Lung microvascular endothelial cell (primary cell): ENCODE data around the gene DHX16. TPM values are rescaled to one million over a fixed set of nuclear protein-coding genes. Genes with fewer than 3 reads are reported as not detected.
"Not testable (repeated sequence)": the region's sequence is repeated elsewhere in the genome, so short reads cannot be mapped to it uniquely, and the experiment has no call there.

Experiments
- DNase-seq, 2 donors: peaks; one replicate each; pipeline versions ENCODE4 v3.0.0 to v3.0.0-alpha.2; 2010; ENCODE audit warnings: low read depth in 2 of 2
- total RNA-seq: library from RNA; depleted of rRNA; stranded (reverse); fragments of >200 nt; gene quantifications from 2 replicates; pipeline ENCODE4 v1.2.1, GENCODE V29; 2014

Gene DHX16
- total RNA-seq, 1 donor from 2014 or later = 32.5 TPM

DNA sequence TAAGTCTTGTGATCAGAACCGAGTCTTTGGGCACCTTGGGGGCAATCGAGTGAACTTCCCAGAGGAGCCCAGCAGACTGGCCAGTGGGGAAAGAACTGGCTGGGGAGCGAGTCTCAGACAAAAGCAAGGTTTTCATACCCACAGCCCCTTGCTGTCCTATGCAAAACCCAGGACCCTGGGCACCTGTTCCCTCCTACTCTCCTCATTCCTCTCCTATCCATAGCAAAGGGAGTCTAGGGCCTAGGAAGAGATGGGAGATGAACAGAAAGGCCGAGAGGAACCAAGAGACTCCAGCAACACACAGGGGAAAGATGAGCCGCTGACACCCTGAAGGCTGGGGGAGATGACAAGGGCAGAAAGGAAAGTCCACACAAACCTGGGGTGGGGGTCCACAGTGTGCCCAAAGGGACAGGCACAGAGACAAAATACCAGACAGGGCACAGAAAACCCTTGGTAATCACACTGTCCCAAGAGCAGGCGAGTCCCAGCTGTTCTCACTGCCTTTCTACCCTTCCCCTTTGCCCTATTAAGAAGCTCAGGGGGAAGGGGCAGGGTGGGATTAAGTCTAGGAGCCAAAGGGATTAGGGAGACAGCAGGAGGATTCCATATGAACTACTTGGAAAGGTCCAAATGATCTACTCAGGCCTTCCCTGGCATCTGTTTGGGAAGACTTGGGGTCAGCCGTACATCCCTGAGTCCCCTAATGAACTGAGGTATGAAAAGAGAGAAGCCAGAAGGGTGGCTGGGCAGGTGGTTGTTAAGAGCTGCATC lies 7.1 kb upstream of the DHX16 start:
- no peak for DNase-seq

DNA sequence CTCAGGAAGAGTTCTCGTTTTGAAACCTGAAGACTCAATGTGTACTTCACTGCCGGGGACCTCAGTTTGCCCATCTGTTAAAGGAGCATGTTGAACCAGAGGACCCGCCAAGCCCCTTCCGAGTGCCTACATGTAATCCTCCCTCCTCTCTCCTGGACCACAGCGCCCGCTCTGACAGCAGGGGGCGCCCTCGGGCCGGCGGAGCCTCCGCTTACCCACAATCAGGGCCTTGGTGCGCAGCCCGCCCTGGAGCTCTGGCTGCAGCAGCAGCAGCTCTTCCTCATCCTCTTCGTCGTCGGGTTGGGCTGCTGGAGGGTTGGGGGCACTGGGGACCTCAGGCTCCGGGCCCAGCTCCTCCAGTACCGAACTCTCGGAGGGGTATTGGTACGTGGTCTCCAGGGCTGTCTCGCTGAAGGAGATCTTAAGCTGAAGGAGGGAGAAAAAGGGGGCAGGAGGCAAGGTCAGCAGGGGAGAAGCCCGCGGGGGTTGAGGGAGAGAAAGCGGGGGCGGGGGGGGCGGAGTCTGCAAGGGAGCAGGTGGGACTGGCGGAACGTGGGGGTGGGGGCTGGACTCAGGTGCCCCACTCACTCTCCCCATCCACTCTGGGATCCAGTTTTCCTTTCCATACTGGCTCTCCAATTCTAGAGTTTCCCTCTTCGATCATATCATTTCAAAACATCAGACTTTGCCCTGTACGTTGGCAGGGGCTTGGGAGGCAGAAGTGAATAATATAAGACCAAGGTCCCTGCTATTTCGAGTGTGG lies 6.3 kb upstream of the DHX16 start:
- DNase-seq = peak; percentile 86 to 92

DNA sequence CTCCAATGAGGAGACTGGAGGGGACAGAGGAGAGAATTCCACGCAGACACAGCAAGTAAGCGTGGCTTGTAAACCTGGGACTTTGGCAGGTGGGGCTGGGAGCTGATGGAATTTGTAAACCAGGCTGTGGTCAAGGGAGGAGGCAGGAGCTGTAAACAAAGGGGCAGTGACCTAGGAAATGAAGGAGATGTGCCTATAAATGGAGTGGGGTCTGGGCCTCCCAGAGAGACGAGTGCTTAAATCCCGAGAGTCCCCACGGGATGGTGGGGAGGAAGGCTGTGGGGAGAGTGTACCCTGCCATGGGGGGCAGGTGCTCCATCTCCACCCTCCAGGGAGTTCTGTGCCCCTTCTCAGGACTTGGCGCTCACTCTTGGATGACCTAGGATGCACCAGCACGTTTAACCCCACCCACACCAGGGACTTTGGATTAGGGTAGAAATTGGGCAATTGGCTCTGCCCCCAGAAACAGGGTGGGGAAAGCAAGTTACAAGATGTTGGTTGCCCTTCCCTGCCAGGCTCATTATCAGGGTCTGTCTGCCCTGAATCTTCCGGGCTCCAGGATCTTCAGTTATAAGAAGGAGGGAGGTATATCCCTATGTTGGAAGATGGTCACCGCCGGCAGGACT lies 4.0 kb upstream of the DHX16 start:
- DNase-seq = no peak

DNA sequence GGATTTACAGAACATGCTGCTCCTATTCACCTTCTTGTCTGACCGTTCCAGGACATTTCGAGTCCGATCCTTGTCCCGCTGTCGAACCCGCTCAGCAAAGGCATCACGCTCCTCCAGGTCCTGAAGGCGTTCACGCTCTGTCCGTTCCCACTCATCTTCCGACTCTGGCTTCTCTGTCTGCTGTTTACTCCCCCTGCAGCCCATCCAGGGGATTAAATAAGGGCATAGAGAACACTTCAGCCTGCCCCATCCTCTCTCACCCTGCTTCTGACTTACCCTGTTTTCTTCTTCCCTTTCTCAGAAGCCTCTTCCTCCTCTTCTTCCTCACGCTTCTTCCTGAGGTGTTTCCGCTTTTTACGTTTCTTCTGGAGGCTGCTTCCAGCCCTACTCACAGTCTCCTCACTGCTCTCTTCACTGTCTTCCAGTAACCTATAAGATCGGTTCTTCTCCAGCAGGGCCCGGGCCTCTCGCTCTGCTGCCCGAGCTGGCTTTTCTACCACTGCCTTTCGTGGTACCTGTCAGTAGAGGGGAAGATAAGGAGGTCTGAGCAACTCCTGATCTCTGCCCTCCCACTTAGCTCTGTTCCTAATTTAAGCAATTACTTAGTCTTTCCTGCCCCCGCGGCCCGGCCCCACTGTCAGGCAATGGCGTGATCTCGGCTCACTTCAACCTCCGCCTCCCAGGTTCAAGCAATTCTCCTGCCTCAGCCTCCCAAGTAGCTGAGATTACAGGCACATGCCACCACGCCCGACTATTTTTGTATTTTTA lies 1.9 kb downstream of the DHX16 start:
- peak in 1 of 2 donors; percentile 43 for DNase-seq

DNA sequence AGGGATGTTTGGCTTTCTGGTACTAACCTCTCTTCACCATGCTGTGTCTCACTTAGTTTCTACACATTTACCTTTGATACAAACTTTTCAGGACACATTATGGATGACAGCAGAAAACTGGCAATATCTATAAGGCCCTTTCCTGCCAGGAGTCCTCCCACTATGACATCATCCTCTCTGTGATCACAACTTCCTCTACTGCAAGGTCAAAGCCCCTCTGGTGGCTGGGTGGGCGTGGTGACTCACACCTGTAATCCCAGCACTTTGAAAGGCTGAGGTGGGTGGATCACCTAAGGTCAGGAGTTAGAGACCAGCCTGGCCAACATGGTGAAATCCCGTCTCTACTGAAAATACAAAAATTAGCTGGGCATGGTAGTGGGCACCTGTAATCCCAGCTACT lies 6.5 kb downstream of the DHX16 start:
- DNase-seq = peak; percentile 33 to 55

DNA sequence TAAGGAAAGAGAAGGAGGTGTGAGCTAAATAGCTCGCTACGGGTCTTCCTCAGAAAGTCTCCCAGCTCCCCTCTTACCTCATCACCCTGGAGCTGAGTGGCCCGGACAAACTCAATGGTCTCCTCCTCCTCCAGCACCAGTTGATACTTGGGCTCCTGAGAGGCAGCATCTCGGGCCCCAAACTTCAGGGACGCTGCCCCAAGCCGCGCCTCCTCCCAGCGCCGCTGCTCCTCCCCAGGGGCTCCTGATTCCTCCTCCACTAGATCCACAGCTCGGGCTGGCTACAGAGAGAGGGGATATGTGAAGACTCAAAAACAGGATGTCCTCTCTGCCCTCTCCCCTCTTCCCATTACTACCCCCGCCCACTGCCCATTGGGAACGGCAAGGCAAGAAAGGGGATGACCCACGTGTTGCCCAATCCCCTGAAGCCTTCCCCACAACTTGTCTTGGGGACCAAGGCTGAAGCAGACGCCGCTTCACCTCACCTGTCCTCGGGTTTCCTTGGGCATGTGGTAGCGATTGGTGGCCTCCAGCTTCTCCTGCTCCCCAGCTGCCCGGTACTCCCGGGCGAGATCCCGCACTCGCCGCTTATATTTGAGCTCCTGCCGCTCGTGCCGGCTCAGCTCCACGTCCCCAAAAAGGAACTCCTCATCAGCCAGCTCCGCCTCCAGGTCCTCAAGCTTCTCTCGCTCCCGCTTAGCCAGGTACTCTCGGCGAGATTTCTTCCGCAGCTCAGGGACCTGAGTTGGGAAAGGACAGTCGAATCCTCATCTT lies 7.6 kb downstream of the DHX16 start:
- no peak for DNase-seq

DNA sequence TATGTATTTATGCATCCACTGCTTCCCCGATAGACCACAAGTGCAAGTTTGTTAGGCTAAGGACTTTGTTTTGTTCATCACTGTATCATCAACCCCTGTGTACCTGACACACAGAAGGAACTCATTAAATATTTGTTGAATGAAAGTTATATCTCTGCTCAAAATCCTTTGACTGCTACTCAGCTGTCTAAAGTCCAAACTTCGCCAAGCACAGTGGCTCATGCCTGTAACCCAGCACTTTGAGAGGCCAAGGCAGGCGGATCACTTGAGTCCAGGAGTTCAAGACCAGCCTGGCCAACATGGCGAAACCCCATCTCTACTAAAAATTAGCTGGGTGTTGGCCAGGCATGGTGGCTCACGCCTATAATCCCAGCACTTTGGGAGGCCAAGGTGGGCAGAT lies 14.9 kb downstream of the DHX16 start:
- DNase-seq = not testable (repeated sequence)

DNA sequence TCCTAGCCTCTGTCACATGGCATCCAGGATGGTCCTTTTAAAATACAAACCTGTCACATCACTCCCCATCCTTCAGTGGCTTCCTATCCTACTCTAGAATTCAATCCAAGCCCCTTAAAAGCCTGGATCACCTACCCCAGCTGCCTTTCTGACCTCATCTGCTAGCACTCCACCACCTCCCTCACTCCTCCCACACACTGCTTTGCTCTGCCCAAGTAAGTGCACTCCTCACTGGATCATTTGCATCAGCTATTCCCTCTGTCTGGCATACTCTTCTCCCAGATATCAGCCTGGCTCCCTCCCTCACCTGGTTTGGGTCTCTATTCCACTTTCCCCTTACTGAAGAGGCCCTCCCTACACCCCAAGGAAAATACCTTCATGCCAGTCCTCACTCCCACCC lies 15.4 kb downstream of the DHX16 start:
- DNase-seq = no peak

DNA sequence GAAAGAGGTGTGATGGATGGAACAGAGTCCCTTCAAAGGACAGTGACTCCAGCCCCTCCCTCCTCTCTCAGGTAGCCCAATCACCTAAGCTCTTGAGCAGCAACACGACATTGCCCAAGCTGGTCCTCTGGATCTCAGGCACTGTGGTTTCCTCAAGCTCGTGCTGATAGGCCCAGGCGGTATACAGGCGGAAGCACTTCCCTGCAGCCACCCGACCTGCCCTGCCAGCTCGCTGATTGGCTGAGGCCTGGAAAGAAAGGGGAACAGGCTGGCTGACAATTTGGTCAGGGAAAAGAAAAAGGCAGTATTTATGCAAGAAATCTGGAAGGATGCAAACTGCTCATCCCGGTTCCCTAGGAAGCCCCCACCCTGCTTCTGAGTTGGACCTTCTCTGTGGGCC lies 16.3 kb downstream of the DHX16 start:
- DNase-seq = no peak

DNA sequence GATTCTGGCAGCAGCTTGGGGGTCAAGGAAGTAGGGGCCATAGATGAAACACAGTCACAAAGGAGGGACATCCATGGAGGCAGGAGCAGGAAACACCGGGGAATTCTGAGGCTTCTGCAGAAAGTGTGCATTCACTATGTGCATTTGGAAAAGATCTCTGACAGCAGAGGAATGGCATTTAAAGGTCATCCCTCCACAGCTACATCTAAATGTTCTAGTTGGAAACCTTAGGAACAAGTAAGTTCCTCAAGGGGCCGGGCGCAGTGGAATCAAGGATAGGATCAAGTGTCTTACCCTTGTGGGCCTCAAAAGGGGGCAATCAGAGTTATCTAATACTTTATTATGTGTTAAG lies 17.1 kb downstream of the DHX16 start:
- no peak for DNase-seq

DNA sequence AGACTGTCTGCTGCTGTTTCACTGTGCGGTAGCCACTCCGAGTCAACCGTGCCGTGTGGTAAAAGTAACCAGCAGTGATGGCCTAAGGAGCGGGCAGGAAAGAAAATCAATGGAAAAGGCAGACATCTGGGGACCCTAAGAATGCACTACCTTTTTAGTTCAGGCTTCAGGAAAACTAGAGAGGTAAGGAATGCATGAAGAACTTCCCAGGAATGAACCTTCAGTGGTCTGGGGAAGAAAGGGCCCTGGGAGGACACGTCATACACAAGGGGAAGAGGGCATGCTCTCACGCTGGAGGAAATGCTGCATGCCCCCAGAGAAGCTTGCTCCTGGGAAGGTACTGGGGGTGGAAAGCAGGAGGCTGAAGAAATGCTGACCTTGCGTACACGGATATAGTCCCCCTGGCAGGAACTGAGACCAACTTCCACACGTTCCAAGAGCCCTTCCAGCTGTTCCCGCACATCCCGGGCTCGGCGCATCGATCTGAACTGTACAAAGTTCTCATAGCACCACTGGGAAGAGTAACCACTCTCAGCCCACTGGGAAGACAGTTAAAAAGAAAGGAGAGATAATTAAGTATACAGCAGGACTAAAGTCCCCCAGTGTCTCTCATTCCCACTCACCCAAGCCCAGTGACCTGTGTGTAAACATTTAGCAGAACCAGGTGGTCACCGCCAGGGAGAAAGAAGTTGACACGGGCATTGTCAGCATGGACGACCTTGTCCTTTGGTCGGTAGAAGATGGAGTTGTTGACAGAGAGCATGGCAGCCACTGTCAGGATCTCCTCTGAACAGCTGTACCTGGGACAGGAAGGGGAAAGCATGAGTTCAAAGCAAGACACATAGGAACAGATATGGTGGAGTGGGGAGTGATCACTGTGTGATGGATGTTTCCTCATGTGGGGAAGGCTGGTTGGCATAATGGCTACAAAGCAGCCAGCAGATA lies 17.7 kb downstream of the DHX16 start:
- no peak for DNase-seq

DNA sequence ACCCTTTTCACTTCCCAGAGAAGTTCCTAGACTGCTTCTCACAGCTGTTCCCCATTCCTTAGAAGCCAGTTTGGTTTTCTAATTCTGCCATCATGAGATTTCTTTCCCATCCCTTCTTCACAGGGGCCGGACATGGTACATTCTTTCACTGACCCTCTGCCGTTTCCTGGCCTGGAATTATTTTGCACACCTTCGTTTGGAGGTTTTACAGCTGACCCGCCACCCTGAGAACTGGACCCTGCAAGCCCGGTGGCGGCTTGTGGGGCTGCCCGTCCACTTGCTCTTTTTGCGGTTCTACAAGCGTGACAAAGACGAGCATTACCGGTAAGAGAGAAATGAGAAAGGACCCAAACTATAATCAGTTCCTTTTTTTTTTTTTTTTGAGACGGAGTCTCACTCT lies 21.7 kb downstream of the DHX16 start:
- no peak for DNase-seq

DNA sequence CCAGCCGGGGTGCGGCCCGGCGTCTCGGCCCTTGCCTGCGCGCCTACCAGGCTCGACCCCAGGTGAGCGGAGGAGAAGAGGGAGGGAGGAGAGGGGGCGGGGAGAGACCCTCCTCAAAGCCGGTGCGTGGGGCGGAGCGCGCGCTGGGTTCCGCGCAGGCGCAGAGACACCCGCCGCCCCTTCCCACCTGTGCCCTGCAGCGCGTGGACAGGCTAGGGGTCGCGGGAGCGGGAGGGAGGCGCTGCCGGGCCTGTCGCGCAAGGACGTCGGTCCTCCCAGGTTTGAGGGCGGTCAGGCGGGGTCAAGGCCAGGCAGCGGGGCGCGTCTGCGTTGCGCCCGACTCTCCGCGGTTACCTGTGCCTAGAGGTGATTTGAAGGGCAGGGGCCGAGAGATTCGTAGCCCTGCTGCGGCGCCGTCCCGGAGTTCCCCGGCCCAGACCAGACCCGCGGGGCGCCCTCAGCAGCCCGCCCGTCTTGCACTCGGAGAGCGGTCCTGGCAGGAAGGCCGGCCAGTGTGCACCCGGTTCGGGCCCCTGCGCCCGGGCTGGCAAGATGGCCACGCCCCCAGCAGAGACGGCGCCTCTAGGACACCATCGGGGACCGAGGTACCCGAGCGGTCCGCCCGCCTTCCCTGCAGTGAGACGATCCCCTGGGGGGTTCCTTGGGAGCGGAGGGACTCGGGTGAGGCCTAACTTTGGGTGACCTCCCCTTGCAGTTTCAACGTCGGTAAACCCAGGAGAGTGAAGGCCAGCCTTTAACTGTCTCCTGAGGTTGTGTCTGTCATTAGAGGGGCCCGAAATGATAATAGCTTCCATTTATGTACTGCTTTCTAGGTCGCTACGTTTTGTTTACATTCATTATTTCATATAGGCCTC lies 25.3 kb downstream of the DHX16 start:
- DNase-seq = peak; percentile 65 to 77

DNA sequence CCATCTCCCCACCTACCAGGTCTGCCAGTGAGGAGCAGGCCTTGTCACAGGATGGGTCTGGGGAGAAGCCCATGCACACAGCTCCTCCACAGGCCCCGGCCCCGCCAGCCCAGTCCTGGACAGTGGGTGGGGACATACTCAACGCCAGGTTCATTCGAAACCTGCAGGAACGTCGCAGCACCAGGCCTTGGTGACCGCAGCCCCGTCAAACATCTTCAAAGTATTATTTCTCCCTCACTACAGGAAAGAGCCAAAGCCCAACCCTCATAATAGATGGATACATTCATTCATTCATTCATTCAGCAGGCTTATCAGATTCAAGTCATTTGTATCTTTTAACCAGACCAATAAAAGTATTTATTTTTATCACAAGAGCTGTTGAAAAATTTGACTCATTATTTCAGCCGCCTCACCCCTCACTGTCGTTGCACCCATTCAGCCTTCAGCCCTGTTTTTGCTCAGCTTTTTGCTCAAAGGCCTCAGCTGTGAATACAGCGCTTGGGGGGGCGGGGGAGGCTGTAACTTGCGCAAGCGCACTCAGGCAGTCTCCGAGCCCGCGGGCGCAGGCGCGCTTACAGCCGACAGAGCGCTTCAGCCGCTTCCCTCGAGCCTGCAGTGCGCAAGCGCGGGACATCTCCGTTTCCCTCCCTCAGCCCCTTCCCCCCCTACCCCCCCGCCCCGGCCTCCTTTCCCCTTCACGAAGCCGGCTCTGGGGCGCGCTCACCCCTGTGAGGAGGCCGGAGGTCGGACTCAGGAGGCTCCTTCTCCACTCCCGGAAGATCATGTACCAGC lies 26.2 kb downstream of the DHX16 start, which contains the start of gene C6orf136:
Gene C6orf136 (plus strand): TSS at position 684 of the 792 bp plus-strand sequence. CDS start 99 bp downstream, at position 783.
- peak; percentile 94 to 97 for DNase-seq

DNA sequence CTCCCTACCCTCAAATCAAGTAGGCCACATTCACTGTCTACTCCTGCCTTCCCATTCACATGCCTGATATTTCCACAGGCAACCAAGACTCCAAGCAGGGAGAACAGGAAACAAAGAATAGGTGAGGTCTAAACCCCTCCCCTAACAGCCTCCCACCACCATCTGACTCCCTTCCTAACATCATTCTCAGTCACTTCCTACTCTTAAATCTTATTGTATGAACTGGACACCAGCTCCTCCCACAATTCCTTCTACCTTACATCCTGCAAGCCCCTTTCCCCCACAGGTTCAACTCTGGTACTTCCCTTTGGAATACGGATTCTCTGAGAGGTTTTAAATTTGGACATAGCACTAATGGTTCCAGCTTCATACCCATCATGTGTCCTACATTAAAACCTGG lies 26.8 kb downstream of the DHX16 start:
- DNase-seq = no peak

DNA sequence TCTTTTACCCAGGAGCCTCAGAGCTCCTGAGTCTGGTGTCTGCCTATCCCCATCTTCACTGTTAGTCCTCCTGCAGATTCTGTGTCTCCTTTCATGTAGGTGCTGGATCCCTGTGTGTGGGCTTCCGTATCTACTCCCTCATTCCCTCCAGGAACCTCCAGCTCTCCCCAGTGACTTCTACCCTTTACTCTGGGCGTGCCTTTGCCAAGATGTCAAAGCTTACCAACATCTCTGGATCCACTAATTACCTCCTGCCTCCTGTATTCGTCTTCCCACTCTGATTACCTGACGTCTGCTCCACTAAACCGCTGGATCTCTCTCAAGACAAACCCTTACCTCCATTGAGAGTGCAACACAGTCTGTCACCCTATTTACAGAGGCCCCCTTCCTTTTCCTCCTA lies 28.0 kb downstream of the DHX16 start:
- no peak for DNase-seq

DNA sequence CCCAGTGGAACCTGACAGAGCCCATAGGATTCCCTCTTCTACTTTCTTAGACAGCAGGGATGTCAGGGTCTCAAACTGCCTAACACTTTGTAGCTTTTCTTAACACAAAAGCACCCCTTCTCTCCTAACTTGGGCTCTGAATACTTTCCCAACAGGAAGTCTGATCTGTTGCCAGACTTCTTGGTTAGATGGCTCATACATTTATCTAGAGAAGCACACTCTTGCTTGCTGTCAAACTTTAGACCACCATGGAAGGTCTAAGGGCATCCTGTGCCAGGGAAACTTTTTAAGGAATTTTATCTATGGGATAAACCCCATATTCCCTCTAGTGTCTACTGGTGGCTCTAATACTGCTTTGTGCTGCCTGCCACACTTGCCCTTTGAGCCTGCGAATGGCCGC lies 29.1 kb downstream of the DHX16 start:
- peak in 1 of 2 donors; percentile 15 for DNase-seq

DNA sequence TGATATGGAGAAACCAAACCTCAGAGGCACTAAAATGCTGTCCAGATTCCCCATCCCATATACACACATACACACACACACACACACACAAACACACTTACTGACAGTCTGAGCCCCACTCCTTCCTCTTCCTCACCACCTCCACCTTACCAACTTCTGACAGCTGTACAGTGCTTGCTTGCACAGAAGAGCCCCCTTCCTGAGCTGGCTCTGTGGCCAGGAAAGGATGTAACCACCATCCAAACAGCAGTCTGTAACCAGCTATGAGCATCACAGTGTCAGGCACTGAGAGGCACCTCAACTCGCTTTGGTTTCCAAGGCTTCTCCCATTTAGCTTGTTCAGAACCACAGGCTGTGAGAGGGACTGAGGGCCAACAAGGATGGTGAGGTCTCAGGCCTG lies 31.8 kb downstream of the DHX16 start:
- no peak for DNase-seq
